DOHH2 (cell line): ENCODE data around the gene ZNF691.

Experiments
- H3F3A ChIP-seq: fragments of 200-600 bp; sonication (generic), shearing (Covaris generic); 2 replicates; pipeline ENCODE4 v1.6.0; 2016; ENCODE audit warnings: antibody characterized with exemption, mild to moderate bottlenecking; ENCODE audit not compliant: control insufficient read depth, insufficient read depth
- H3K27ac ChIP-seq: fragments of 200-600 bp; sonication (generic); 2 replicates; pipeline ENCODE4 v1.5.1; 2014; ENCODE audit warnings: low read depth, mild to moderate bottlenecking, low read length, moderate library complexity
- H3K27me3 ChIP-seq: fragments of 200-600 bp; sonication (generic); 2 replicates; pipeline ENCODE4 v1.6.1; 2014; ENCODE audit warnings: mild to moderate bottlenecking, low read length, mixed read lengths; ENCODE audit not compliant: control insufficient read depth
- H3K36me3 ChIP-seq: fragments of 200-600 bp; sonication (generic); 2 replicates; pipeline ENCODE4 v1.6.1; 2014; ENCODE audit warnings: mild to moderate bottlenecking, low read length, moderate library complexity, mixed read lengths; ENCODE audit not compliant: control insufficient read depth
- H3K4me1 ChIP-seq: fragments of 200-600 bp; sonication (generic); 2 replicates; pipeline ENCODE4 v1.6.1; 2014; ENCODE audit warnings: mild to moderate bottlenecking, low read length, mixed read lengths; ENCODE audit not compliant: control insufficient read depth
- H3K4me2 ChIP-seq: fragments of 200-600 bp; sonication (generic); 2 replicates; pipeline ENCODE4 v1.6.0; 2014; ENCODE audit warnings: mild to moderate bottlenecking, low read length, moderate library complexity
- H3K4me3 ChIP-seq: fragments of 200-600 bp; sonication (generic); 2 replicates; pipeline ENCODE4 v1.5.1; 2014; ENCODE audit warnings: mild to moderate bottlenecking, low read length, mixed read lengths
- H3K79me2 ChIP-seq: fragments of 200-600 bp; sonication (generic); 2 replicates; pipeline ENCODE4 v1.6.1; 2014; ENCODE audit warnings: mild to moderate bottlenecking, low read length, mixed read lengths; ENCODE audit not compliant: control insufficient read depth
- H3K9me2 ChIP-seq: fragments of 200-600 bp; sonication (generic); replicated peaks from 2 replicates; pipeline ENCODE4 v1.6.1; 2014; ENCODE audit warnings: mild to moderate bottlenecking, low read length, mixed read lengths; ENCODE audit not compliant: control insufficient read depth
- H3K9me3 ChIP-seq: fragments of 200-600 bp; sonication (generic); 2 replicates; pipeline ENCODE4 v1.6.1; 2014; ENCODE audit warnings: antibody characterized with exemption, low read length, mixed read lengths; ENCODE audit not compliant: control insufficient read depth, insufficient read depth
- H4K20me1 ChIP-seq: fragments of 200-600 bp; sonication (generic); 2 replicates; pipeline ENCODE4 v1.6.0; 2014; ENCODE audit warnings: low read depth, mild to moderate bottlenecking, antibody characterized with exemption, low read length, moderate library complexity; ENCODE audit not compliant: control insufficient read depth, insufficient read depth
- CTCF ChIP-seq: fragments of 200-600 bp; sonication (generic); IDR thresholded peaks from one replicate; pipeline ENCODE4 v1.5.1; 2014; ENCODE audit warnings: antibody characterized with exemption, mild to moderate bottlenecking, low read depth, low read length; ENCODE audit not compliant: poor library complexity, severe bottlenecking
- EZH2phosphoT487 ChIP-seq: fragments of 200-600 bp; sonication (generic); IDR thresholded peaks from 2 replicates; pipeline ENCODE4 v1.6.1; 2017; ENCODE audit warnings: borderline replicate concordance, mild to moderate bottlenecking, antibody characterized with exemption, low read length, moderate library complexity, mixed read lengths

ZNF691 gene

GRCh38 chr1:42820813-42821212 lies 25.6 kb upstream of the ZNF691 start:
- no peak overlapping the region for H3K27ac ChIP-seq
- TF ChIP-seq CTCF (no peak), EZH2phosphoT487 (no peak)
- no peaks in the 10 kb centered on the region for H3K9me3 ChIP-seq
- H3K9me2 ChIP-seq = no peaks in the 10 kb centered on the region
- H3F3A ChIP-seq = no peaks in the 10 kb centered on the region
- H3K4me3 ChIP-seq = no peak overlapping the region
- H3K4me1 ChIP-seq = peaks cover 21% of the 10 kb centered on the region
- H3K27me3 ChIP-seq = no peaks in the 10 kb centered on the region
- no peaks in the 10 kb centered on the region for H4K20me1 ChIP-seq
- H3K79me2 ChIP-seq = no peaks in the 10 kb centered on the region; the same call in 1 of the 2 replicates
- no peaks in the 10 kb centered on the region for H3K36me3 ChIP-seq
- no peak overlapping the region for H3K4me2 ChIP-seq

- Histone ChIP-seq H3K4me2 (no peak overlapping the region), H4K20me1 (no peaks in the 10 kb centered on the region), H3K4me3 (no peak overlapping the region), H3K36me3 (no peaks in the 10 kb centered on the region), H3K9me3 (no peaks in the 10 kb centered on the region), H3K27me3 (no peaks in the 10 kb centered on the region), H3K79me2 (no peaks in the 10 kb centered on the region; the same call in 1 of the 2 replicates), H3F3A (no peaks in the 10 kb centered on the region), H3K27ac (no peak overlapping the region), H3K4me1 (peaks cover 12% of the 10 kb centered on the region), H3K9me2 (no peaks in the 10 kb centered on the region)
- TF ChIP-seq CTCF (no peak), EZH2phosphoT487 (no peak)
Observed at GRCh38 chr1:42821690-42822089, 24.7 kb upstream of the ZNF691 start.

- TF ChIP-seq CTCF = no peak
- no peak for TF ChIP-seq EZH2phosphoT487
- Histone ChIP-seq H3K79me2 (no peaks in the 10 kb centered on the region), H3K9me3 (no peaks in the 10 kb centered on the region), H3K27me3 (no peaks in the 10 kb centered on the region), H3K4me2 (no peak overlapping the region), H4K20me1 (no peaks in the 10 kb centered on the region), H3K9me2 (no peaks in the 10 kb centered on the region), H3F3A (no peaks in the 10 kb centered on the region), H3K4me1 (peaks cover 7% of the 10 kb centered on the region), H3K4me3 (no peak overlapping the region), H3K27ac (no peak overlapping the region), H3K36me3 (no peaks in the 10 kb centered on the region)
Observed at GRCh38 chr1:42822800-42823392, 23.5 kb upstream of the ZNF691 start.
